ENCODE results near the gene MDC1. TPM values are rescaled to one million over a fixed set of nuclear protein-coding genes. Genes with fewer than 3 reads are reported as not detected.

MDC1 gene
- polyA plus RNA-seq, 1 donor from 2014 or later, result 8.1 TPM

DNA sequence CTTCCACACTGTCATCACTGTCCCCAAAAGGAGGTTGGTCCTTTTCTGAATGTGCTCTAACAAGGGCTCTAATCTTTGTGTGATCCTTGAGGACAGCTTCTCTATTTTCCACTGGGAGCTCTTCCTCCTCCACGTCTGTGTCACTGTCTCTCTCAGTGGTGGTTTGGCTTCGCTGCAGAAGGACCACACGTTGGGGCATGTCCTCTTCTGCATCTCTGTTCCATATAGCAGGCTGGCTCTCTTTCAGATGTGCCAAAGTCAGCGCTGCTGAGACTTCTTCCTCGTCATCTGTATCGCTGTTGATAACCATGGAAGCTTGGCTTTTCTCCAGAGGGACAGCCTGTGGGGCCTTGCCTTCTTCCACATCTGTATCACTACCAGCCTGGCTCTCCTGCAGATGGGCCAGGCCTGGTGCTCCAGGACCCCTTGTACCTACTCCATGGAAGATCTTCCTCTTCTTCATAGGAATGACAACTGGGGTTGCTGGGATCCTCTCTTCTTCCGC lies 4.6 kb downstream of the MDC1 start:
- no peaks in the 10 kb centered on the region for H4K20me1 ChIP-seq (ENCODE audit: insufficient read depth)
- H3K27me3 ChIP-seq (ENCODE audit: insufficient read depth, low read depth, low read length), result no peaks in the 10 kb centered on the region
- H3K9me2 ChIP-seq (ENCODE audit: insufficient read depth, low read length), result no peaks in the 10 kb centered on the region
- no peak overlapping the region for H3K4me2 ChIP-seq (ENCODE audit: low read length)
- no peak overlapping the region for H2AFZ ChIP-seq (ENCODE audit: low read depth, low read length)
- no peaks in the 10 kb centered on the region for H3K9me3 ChIP-seq (ENCODE audit: low read length)
- no peak overlapping the region for H3K9ac ChIP-seq (ENCODE audit: low read length)
- H3K4me3 ChIP-seq (ENCODE audit: low read length), result no peak overlapping the region
- H3K27ac ChIP-seq (ENCODE audit: low read length), result no peak overlapping the region
- H3K36me3 ChIP-seq (ENCODE audit: insufficient read depth, low read length), result peaks cover 7% of the 10 kb centered on the region
- no peak for TF ChIP-seq POLR2AphosphoS5 (IDR thresholded peaks at IDR 0.05)
- no peak for TF ChIP-seq SMC3 (conservative IDR thresholded peaks at IDR 0.05; ENCODE audit: poor library complexity)
- TF ChIP-seq EP300 (conservative IDR thresholded peaks at IDR 0.05; ENCODE audit: poor library complexity, severe bottlenecking), result no peak
- no peak for TF ChIP-seq TAF1 (IDR thresholded peaks at IDR 0.05; ENCODE audit: low read depth)
- no peak for TF ChIP-seq EZH2 (IDR thresholded peaks at IDR 0.05; ENCODE audit: borderline replicate concordance, insufficient read depth, low read length, poor library complexity, severe bottlenecking)
- TF ChIP-seq, protein P1, sequence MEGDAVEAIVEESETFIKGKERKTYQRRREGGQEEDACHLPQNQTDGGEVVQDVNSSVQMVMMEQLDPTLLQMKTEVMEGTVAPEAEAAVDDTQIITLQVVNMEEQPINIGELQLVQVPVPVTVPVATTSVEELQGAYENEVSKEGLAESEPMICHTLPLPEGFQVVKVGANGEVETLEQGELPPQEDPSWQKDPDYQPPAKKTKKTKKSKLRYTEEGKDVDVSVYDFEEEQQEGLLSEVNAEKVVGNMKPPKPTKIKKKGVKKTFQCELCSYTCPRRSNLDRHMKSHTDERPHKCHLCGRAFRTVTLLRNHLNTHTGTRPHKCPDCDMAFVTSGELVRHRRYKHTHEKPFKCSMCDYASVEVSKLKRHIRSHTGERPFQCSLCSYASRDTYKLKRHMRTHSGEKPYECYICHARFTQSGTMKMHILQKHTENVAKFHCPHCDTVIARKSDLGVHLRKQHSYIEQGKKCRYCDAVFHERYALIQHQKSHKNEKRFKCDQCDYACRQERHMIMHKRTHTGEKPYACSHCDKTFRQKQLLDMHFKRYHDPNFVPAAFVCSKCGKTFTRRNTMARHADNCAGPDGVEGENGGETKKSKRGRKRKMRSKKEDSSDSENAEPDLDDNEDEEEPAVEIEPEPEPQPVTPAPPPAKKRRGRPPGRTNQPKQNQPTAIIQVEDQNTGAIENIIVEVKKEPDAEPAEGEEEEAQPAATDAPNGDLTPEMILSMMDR (IDR thresholded peaks at IDR 0.05; ENCODE audit: poor library complexity, severe bottlenecking), result no peak
- no peaks in the 10 kb centered on the region for H3F3A ChIP-seq (ENCODE audit: insufficient read depth, low read length, poor library complexity, severe bottlenecking)
- H3K79me2 ChIP-seq (replicated peaks; ENCODE audit: insufficient read depth, low read length), result peaks cover 14% of the 10 kb centered on the region

DNA sequence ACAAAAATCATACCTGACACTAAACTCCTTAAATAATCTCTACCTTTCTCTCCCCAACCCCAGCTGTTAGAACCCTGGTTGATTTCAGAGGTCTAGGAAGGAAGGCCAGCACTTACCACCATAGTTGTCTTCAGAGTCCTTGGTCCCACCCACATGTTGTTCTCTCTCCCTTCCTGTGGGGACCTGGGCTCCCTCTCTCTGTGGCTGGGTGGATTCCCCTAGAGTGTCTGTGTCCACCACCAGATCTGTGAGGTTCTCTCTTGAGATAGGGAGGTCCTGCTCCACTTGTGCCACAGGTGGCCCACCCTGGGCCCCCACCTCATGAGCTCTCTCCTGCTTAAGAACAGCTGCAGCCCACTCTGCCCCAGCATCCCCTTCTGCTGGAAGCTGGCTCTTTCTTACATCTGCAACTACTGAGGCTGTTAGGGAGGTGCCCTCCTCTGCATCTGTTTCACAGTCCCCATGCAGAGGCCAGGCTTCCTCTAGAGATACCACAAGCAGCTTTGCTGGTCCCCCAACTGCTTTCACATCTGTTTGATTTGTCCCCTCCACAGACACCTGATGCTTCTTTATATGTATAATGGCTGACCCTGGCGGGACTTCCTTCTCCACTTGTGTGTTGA lies 5.2 kb downstream of the MDC1 start:
- H2AFZ ChIP-seq (ENCODE audit: low read depth, low read length), result no peak overlapping the region
- H3K36me3 ChIP-seq (ENCODE audit: insufficient read depth, low read length), result peaks cover 7% of the 10 kb centered on the region

More for the DNA sequence above, 5.2 kb downstream of the MDC1 start:
- Histone ChIP-seq H4K20me1 (ENCODE audit: insufficient read depth) (no peaks in the 10 kb centered on the region), H3K4me3 (ENCODE audit: low read length) (no peak overlapping the region), H3K27me3 (ENCODE audit: insufficient read depth, low read depth, low read length) (no peaks in the 10 kb centered on the region), H3K9me2 (ENCODE audit: insufficient read depth, low read length) (no peaks in the 10 kb centered on the region), H3K9ac (ENCODE audit: low read length) (no peak overlapping the region), H3K27ac (ENCODE audit: low read length) (no peak overlapping the region), H3K4me2 (ENCODE audit: low read length) (no peak overlapping the region), H3K9me3 (ENCODE audit: low read length) (no peaks in the 10 kb centered on the region), H3F3A (ENCODE audit: insufficient read depth, low read length, poor library complexity, severe bottlenecking) (no peaks in the 10 kb centered on the region), H3K79me2 (replicated peaks; ENCODE audit: insufficient read depth, low read length) (peaks cover 14% of the 10 kb centered on the region)
- TF ChIP-seq RAD21 (conservative IDR thresholded peaks at IDR 0.05) (no peak), SMC3 (conservative IDR thresholded peaks at IDR 0.05; ENCODE audit: poor library complexity) (no peak), MXI1 (conservative IDR thresholded peaks at IDR 0.05; ENCODE audit: poor library complexity, severe bottlenecking) (no peak), POLR2AphosphoS5 (IDR thresholded peaks at IDR 0.05) (no peak), EP300 (conservative IDR thresholded peaks at IDR 0.05; ENCODE audit: poor library complexity, severe bottlenecking) (no peak), EZH2 (IDR thresholded peaks at IDR 0.05; ENCODE audit: borderline replicate concordance, insufficient read depth, low read length, poor library complexity, severe bottlenecking) (no peak), TAF1 (IDR thresholded peaks at IDR 0.05; ENCODE audit: low read depth) (no peak)
- TF ChIP-seq, protein P2, sequence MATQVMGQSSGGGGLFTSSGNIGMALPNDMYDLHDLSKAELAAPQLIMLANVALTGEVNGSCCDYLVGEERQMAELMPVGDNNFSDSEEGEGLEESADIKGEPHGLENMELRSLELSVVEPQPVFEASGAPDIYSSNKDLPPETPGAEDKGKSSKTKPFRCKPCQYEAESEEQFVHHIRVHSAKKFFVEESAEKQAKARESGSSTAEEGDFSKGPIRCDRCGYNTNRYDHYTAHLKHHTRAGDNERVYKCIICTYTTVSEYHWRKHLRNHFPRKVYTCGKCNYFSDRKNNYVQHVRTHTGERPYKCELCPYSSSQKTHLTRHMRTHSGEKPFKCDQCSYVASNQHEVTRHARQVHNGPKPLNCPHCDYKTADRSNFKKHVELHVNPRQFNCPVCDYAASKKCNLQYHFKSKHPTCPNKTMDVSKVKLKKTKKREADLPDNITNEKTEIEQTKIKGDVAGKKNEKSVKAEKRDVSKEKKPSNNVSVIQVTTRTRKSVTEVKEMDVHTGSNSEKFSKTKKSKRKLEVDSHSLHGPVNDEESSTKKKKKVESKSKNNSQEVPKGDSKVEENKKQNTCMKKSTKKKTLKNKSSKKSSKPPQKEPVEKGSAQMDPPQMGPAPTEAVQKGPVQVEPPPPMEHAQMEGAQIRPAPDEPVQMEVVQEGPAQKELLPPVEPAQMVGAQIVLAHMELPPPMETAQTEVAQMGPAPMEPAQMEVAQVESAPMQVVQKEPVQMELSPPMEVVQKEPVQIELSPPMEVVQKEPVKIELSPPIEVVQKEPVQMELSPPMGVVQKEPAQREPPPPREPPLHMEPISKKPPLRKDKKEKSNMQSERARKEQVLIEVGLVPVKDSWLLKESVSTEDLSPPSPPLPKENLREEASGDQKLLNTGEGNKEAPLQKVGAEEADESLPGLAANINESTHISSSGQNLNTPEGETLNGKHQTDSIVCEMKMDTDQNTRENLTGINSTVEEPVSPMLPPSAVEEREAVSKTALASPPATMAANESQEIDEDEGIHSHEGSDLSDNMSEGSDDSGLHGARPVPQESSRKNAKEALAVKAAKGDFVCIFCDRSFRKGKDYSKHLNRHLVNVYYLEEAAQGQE (IDR thresholded peaks at IDR 0.05; ENCODE audit: borderline replicate concordance), result no peak
- TF ChIP-seq, protein P1 (IDR thresholded peaks at IDR 0.05; ENCODE audit: poor library complexity, severe bottlenecking), result no peak

Measured in neural cell (in vitro differentiated cells).